Upper lobe of left lung (tissue), 4 donors: ENCODE measurements around the gene PPP5C.

Experiments used
- EP300 ChIP-seq, 4 donors: sonication (generic); formaldehyde crosslinking; IDR thresholded peaks; one replicate each; pipeline ENCODE4 v1.5.1; 2017; ENCODE audit warnings: antibody characterized with exemption in 4 of 4, control low read depth in 2 of 4
- POLR2A ChIP-seq, 4 donors: fragments of 450-650 bp; IDR thresholded peaks; one replicate each; pipeline ENCODE4 v1.5.1; 2016 to 2017; ENCODE audit warnings: antibody characterized with exemption in 4 of 4, mild to moderate bottlenecking in 2 of 4
- POLR2AphosphoS5 ChIP-seq, 2 donors: sonication (generic); formaldehyde crosslinking; IDR thresholded peaks; one replicate each; pipeline ENCODE4 v1.5.1; 2017; ENCODE audit warnings: antibody characterized with exemption in 2 of 2
- TF ChIP-seq, protein P1 (sequence below), 6 experiments: fragments of 450-650 bp in 4 of 6; fragments of 200-600 bp in 2 of 6; sonication (generic) in 2 of 6; IDR thresholded peaks; one replicate each; pipeline ENCODE4 v1.5.1; 2016 to 2019; ENCODE audit warnings: antibody characterized with exemption in 6 of 6

DNA sequence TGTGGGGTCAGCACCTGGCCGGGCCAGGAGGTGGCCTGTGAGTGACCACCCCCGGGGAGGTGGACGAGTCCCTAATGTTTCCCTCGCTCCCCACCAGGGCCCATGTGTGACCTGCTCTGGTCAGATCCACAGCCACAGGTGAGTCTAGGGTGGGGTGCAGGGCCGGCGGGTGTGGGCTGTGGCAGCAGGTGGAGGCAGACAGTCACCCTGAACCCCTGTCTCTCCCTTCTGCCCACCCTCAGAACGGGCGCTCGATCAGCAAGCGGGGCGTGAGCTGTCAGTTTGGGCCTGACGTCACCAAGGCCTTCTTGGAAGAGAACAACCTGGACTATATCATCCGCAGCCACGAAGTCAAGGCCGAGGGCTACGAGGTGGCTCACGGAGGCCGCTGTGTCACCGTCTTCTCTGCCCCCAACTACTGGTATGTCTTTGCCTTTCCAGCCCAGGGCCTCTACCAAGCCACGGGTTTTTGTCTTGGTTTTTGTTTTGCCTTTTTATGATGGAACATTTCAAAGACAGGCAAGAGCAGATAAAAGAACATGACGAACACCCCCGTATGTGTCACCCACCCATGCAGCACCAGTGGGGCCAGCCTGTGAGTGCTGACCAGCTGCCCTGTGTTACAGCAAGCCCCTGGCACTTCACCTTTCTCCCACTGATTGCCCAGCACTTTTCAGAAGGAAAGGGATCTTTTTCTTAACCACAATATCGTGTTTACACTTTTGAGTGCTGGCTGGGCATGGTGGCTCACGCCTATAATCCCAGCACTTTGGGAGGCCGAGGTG lies 41.6 kb downstream of the PPP5C start:
- TF ChIP-seq POLR2A (IDR thresholded peaks at IDR 0.05) (no peak), EP300 (IDR thresholded peaks at IDR 0.05) (no peak), POLR2AphosphoS5 (IDR thresholded peaks at IDR 0.05) (no peak)
- TF ChIP-seq, protein P1, sequence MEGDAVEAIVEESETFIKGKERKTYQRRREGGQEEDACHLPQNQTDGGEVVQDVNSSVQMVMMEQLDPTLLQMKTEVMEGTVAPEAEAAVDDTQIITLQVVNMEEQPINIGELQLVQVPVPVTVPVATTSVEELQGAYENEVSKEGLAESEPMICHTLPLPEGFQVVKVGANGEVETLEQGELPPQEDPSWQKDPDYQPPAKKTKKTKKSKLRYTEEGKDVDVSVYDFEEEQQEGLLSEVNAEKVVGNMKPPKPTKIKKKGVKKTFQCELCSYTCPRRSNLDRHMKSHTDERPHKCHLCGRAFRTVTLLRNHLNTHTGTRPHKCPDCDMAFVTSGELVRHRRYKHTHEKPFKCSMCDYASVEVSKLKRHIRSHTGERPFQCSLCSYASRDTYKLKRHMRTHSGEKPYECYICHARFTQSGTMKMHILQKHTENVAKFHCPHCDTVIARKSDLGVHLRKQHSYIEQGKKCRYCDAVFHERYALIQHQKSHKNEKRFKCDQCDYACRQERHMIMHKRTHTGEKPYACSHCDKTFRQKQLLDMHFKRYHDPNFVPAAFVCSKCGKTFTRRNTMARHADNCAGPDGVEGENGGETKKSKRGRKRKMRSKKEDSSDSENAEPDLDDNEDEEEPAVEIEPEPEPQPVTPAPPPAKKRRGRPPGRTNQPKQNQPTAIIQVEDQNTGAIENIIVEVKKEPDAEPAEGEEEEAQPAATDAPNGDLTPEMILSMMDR (IDR thresholded peaks at IDR 0.05) = no peak
